Astrocyte of the spinal cord (primary cell): ENCODE results near the gene PPP2R2D.
A peak's percentile ranks its signal among the peaks of the same experiment; 100 is the strongest.

Experiments
- DNase-seq: peaks from one replicate; pipeline ENCODE4 v3.0.0; 2011; ENCODE audit warnings: low read depth, low spot score
- H3K4me3 ChIP-seq: 2 replicates; pipeline ENCODE4 v1.5.1; 2011; ENCODE audit warnings: low read depth, mild to moderate bottlenecking, low read length, moderate library complexity
- in situ Hi-C: cut with HindIII; loops from 2 replicates; pipeline ENCODE4 v1.10.0; 2017; ENCODE audit warnings: low sequenced_read_pairs
- TF ChIP-seq, protein P1 (sequence below): IDR thresholded peaks from 2 replicates; pipeline ENCODE4 v1.5.1; 2012; ENCODE audit warnings: low read depth, mild to moderate bottlenecking, low read length, inconsistent platforms

Gene PPP2R2D

DNA sequence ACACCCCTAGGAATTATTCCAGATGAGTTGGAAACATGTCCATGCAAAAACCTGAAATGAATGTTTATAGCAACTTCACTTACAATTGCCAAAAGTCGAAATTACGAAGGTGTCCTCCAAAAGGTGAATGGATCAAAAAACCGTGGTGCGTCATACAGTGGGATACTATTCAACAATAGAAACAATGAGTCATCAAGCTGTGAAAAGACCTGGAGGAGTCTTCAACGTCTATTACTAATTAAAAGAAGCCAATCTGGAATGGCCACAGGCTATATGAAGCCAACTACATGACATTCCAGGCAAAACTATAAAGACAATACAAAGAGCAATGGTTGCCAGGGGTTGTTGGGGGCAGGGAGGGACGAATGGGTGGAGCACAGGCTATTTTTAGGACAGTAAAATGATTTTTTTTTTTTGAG lies 12.6 kb upstream of the PPP2R2D start:
- DNase-seq: no peak
- no peak overlapping the region for H3K4me3 ChIP-seq
- in situ Hi-C loops: no loop called here
- TF ChIP-seq, protein P1, sequence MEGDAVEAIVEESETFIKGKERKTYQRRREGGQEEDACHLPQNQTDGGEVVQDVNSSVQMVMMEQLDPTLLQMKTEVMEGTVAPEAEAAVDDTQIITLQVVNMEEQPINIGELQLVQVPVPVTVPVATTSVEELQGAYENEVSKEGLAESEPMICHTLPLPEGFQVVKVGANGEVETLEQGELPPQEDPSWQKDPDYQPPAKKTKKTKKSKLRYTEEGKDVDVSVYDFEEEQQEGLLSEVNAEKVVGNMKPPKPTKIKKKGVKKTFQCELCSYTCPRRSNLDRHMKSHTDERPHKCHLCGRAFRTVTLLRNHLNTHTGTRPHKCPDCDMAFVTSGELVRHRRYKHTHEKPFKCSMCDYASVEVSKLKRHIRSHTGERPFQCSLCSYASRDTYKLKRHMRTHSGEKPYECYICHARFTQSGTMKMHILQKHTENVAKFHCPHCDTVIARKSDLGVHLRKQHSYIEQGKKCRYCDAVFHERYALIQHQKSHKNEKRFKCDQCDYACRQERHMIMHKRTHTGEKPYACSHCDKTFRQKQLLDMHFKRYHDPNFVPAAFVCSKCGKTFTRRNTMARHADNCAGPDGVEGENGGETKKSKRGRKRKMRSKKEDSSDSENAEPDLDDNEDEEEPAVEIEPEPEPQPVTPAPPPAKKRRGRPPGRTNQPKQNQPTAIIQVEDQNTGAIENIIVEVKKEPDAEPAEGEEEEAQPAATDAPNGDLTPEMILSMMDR: no peak

DNA sequence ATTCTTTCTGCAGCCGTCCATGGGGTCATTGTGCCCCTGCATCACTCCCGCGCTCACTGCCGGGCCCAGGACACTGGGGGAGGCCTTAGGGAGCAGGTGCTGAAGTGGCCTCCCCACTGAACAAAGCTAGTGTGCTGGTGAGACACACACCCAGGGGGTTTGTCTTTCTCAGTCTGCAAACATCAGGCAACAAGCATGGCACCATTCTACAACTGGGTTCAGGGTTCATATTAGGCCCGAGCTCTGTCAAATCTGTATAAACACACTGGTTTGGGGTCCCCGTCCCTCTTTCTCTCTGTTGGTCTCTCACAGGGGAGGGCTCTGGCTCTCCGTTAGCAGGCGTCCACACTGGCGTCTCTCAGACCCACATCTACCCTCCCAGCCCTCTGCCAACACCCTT lies 11.1 kb upstream of the PPP2R2D start:
- TF ChIP-seq, protein P1: no peak
- no peak overlapping the region for H3K4me3 ChIP-seq
- no peak for DNase-seq
- in situ Hi-C loops: no loop called here

DNA sequence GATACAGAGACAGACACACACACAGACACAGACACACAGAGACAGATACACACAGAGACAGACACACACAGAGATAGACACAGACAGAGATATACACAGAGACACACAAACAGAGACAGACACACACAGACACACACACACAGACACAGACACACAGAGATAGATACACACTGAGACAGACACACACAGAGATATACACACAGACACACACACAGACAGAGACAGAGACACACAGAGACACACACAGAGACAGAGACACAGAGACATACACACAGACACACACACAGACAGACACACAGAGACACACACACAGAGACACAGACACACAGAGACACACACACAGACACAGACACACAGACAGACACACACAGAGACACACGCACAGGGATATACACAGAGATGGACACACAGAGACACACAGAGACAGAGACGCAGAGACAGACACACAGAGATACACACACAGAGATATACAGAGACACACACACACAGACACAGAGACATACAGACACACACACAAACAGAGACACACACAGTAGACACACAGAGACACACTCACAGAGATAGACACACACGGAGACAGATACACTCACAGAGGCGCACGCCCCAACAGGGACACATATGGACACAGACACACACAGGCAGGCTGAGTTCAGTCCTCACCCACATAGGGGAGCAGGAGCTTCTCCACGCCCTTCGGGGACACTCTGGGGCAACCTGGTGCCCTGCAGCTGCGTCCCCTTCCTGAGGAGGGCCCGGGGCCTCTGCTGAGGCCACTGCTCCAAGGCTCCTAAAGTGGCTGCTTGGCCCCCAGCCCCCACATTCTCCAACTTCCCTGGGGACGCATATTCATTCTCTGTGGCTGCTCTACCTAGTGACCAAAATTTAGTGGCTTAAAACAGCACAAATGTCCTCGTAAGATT lies 10.3 kb upstream of the PPP2R2D start:
- in situ Hi-C loops: no loop called here
- DNase-seq: no peak
- TF ChIP-seq, protein P1: no peak
- H3K4me3 ChIP-seq: no peak overlapping the region

DNA sequence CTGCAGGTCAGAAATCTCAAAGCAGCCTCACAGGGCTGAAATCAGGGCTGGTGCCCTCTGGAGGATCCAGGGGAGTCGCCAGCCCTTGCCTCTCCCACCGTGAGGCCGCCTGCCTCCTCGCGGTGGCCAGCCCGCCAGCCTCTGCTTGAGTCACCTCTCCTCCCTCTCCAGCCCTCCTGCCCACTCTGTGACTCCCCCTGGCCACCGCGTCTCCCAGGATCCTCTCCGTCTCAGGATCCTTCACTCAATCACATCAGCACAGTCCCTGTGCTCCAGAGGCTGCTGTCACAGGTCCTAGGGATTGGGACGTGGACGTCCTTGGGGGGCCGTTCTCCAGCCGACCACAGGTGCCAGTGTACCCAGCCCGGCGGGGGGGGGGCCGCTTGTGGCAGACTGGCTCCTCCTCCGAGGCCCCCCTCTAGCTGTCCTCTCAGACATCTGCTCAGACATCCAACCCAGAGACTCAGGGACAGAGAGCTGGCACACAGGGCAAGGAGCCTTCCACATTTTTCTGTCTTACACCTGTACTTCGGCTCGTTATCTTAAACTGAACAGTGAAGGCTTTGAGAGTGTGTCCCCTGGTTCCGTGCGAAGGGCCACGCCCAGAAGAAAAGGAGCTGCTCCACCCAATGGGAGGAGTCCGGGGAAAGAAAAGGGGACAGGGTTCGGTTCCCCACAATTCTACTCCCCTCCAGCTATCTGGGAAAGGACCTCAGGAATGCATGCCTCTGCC lies 9.4 kb upstream of the PPP2R2D start:
- TF ChIP-seq, protein P1: peak; percentile 7
- in situ Hi-C loops: no loop called here
- H3K4me3 ChIP-seq: no peak overlapping the region
- no peak for DNase-seq

DNA sequence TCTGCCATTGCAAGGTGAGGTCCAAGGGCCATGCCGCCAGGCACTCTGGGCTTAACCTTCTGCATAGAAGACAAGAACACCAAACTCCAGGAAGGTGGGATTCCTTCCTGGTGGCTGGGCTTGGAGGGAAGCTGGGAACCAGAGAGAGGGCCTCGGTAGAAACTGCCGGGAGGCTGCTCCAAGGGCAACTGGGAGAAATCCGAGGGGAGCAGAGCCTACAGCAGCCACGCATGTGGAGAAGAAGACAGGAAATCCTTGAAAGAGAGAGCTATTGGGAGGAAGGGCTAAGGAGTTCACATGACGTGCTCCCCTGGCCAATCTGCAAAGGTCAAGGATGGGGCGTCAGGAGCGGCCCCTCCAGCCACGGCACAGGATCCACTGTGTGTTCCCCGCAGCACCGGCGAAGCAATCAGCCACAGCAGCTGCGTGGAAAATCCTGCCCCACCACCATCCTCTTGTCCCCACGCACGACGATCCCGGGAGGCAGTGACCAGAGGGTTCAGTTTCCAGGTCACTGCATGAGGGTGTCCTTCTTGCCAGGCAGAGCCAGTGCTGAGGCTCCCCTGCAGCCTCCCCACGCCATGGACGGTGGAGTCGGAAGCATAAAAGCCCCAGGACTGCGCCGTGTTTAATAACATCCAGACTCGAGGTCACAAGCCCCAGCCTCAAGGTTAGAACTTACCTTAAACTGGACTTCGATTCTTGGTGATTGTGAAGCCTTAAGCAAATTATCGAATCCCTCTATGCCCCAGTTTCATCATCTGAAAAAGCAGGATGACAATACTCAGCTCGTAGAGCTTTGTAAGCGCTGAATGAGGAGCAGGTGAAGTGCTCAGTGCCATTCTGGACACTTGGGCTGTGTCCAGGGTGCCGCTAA lies 8.6 kb upstream of the PPP2R2D start:
- in situ Hi-C loops: no loop called here
- no peak for DNase-seq
- H3K4me3 ChIP-seq: no peak overlapping the region
- TF ChIP-seq, protein P1: no peak
